Measurements from ENCODE around the gene CNIH3.
A peak's percentile ranks its signal among the peaks of the same experiment; 100 is the strongest.
"Not testable (repeated sequence)": the region's sequence is repeated elsewhere in the genome, so short reads cannot be mapped to it uniquely, and the experiment has no call there.

CNIH3 gene

GRCh38 chr1:224700918-224701531 lies 84.9 kb downstream of the CNIH3 start:
- H3K27ac ChIP-seq (ENCODE audit: low read depth, low read length) = no peak overlapping the region

DNA sequence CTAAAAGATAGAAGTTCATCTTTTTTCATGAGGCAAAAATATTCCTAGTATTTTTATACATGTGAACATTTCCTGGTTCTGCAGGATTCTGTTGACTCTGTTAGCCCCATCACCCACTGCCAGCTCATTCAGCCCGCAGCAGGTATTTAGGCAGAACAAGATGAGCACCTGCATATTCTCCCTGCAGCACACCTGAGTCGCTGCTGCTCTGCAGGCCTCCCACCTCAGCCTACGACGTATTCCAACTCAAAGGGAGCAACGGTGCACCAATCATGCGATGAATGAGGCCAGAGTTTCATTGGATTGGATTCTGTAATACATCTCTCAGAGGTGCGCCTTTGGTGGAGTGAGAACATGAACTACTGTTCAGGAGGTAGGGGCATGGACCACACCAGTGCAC lies 87.6 kb downstream of the CNIH3 start:
- H3K27me3 ChIP-seq (ENCODE audit: insufficient read depth, low read length) = no peaks in the 10 kb centered on the region

More at GRCh38 chr1:224700918-224701531, 84.9 kb downstream of the CNIH3 start:
- no peak overlapping the region for H3K4me3 ChIP-seq (ENCODE audit: low read depth, low read length)
- H2AFZ ChIP-seq (ENCODE audit: low read length, unreplicated experiment) = no peak overlapping the region
- no peaks in the 10 kb centered on the region for H3K79me2 ChIP-seq (ENCODE audit: control insufficient read depth, insufficient read depth, low read length, unreplicated experiment)
- H3K36me3 ChIP-seq (ENCODE audit: insufficient read depth, low read length) = no peaks in the 10 kb centered on the region
- H3K4me1 ChIP-seq (ENCODE audit: control insufficient read depth, insufficient read depth, low read length, unreplicated experiment) = peaks cover 10% of the 10 kb centered on the region
- H3K27me3 ChIP-seq (ENCODE audit: insufficient read depth, low read length) = no peaks in the 10 kb centered on the region

GRCh38 chr1:224704107-224704735 lies 88.1 kb downstream of the CNIH3 start:
- H3K4me1 ChIP-seq (ENCODE audit: control insufficient read depth, insufficient read depth, low read length, unreplicated experiment) = peaks cover 20% of the 10 kb centered on the region
- H2AFZ ChIP-seq (ENCODE audit: low read length, unreplicated experiment) = no peak overlapping the region
- no peaks in the 10 kb centered on the region for H3K27me3 ChIP-seq (ENCODE audit: insufficient read depth, low read length)
- H3K27ac ChIP-seq (ENCODE audit: low read depth, low read length) = no peak overlapping the region
- H3K36me3 ChIP-seq (ENCODE audit: insufficient read depth, low read length) = no peaks in the 10 kb centered on the region
- H3K4me3 ChIP-seq (ENCODE audit: low read depth, low read length) = no peak overlapping the region
- H3K79me2 ChIP-seq (ENCODE audit: control insufficient read depth, insufficient read depth, low read length, unreplicated experiment) = no peaks in the 10 kb centered on the region

More for the DNA sequence above, 87.6 kb downstream of the CNIH3 start:
- Histone ChIP-seq H3K79me2 (ENCODE audit: control insufficient read depth, insufficient read depth, low read length, unreplicated experiment) (no peaks in the 10 kb centered on the region), H3K36me3 (ENCODE audit: insufficient read depth, low read length) (no peaks in the 10 kb centered on the region), H3K4me3 (ENCODE audit: low read depth, low read length) (no peak overlapping the region), H3K27ac (ENCODE audit: low read depth, low read length) (no peak overlapping the region), H2AFZ (ENCODE audit: low read length, unreplicated experiment) (no peak overlapping the region), H3K4me1 (ENCODE audit: control insufficient read depth, insufficient read depth, low read length, unreplicated experiment) (peaks cover 15% of the 10 kb centered on the region)

DNA sequence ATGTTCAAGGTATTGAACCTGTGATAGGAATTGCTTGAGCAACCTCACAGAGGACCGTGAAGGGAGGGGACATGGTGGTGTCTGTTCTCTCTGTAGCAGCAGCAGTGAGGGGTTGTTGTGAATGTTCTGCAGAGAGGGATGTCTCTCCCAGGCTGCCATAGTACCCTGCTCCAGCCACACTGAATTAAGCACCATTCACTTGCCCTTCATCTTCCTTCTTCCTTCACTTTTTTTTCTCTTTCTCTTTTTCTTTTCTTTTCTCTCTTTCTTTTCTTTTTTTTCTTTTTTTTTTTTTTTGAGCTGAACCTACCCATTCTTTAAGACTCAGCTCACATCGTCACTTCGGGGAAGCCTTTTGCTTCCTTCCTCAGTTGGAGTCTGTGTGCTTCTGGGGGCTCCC lies 89.5 kb downstream of the CNIH3 start:
- Histone ChIP-seq H3K36me3 (ENCODE audit: insufficient read depth, low read length) (no peaks in the 10 kb centered on the region), H3K27ac (ENCODE audit: low read depth, low read length) (no peak overlapping the region), H3K4me1 (ENCODE audit: control insufficient read depth, insufficient read depth, low read length, unreplicated experiment) (peaks cover 24% of the 10 kb centered on the region), H3K79me2 (ENCODE audit: control insufficient read depth, insufficient read depth, low read length, unreplicated experiment) (no peaks in the 10 kb centered on the region), H3K4me3 (ENCODE audit: low read depth, low read length) (no peak overlapping the region), H3K27me3 (ENCODE audit: insufficient read depth, low read length) (no peaks in the 10 kb centered on the region), H2AFZ (ENCODE audit: low read length, unreplicated experiment) (no peak overlapping the region)

DNA sequence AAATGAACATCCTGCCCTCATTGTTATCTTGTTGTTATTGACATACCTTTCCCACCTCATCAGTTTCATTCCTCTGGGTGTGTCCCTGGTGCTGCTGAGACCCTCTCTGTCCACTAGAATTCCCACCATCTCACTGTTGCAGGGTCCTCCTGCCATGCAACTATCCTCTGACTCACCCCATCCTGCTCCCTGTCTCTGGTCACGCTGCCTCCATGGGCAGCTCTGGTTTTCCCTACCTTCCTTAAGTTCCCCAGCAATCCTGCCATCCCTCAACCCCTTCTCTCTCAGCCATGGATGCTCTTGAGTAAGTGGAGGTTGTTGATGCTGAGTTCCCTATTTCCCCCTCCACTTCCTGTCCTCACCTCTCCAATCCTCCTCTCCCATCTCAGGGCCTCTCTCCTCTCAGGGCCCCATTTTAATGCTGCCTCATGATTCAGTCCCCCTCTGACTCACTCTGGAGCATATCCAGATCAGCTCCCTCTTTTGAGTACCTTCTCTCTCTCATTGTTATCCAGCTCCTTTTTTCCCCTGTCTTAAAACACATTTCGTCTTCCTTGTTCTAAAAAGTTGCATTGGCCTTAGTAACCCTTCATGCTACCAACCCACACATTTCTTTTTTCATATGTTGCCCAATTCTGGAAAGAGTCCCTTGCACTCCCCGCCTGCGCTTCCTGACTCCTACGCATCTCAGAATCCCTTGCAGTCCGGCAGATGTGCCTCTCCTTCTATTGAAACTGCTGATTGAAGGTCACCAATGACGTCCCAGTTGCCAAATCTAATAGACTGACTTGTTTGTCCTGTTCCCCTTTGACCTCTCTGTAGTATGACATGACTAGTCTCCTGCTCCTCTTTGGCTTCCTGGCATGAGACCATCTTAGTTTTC lies 92.0 kb downstream of the CNIH3 start:
- Histone ChIP-seq H3K4me1 (ENCODE audit: control insufficient read depth, insufficient read depth, low read length, unreplicated experiment) (peaks cover 24% of the 10 kb centered on the region), H3K79me2 (ENCODE audit: control insufficient read depth, insufficient read depth, low read length, unreplicated experiment) (no peaks in the 10 kb centered on the region), H3K36me3 (ENCODE audit: insufficient read depth, low read length) (no peaks in the 10 kb centered on the region), H2AFZ (ENCODE audit: low read length, unreplicated experiment) (peak overlapping the region; percentile 11), H3K27me3 (ENCODE audit: insufficient read depth, low read length) (no peaks in the 10 kb centered on the region), H3K4me3 (ENCODE audit: low read depth, low read length) (no peak overlapping the region), H3K27ac (ENCODE audit: low read depth, low read length) (peak overlapping the region; percentile 90)

DNA sequence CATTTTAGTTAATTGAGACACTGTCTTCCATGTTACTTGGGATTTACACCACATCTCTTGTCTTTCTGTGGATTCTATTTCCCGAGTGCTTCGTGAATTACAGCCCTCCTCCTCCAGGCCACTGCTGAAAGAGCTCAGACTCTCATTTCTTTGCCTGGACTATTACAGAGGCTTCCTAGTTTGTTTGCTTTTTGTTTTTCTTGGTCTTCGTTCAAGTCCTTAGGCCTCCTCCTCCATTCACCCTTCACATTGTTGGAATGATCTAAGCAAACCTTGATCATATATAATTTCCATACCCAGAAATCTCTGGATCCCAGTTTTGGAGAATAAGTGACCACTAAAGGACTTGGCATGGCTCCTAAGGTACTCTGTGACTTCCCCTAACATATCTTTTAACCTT lies 94.1 kb downstream of the CNIH3 start:
- Histone ChIP-seq H3K36me3 (ENCODE audit: insufficient read depth, low read length) (no peaks in the 10 kb centered on the region), H3K79me2 (ENCODE audit: control insufficient read depth, insufficient read depth, low read length, unreplicated experiment) (no peaks in the 10 kb centered on the region), H3K27me3 (ENCODE audit: insufficient read depth, low read length) (no peaks in the 10 kb centered on the region), H3K4me1 (ENCODE audit: control insufficient read depth, insufficient read depth, low read length, unreplicated experiment) (peaks cover 24% of the 10 kb centered on the region), H3K27ac (ENCODE audit: low read depth, low read length) (no peak overlapping the region), H3K4me3 (ENCODE audit: low read depth, low read length) (no peak overlapping the region), H2AFZ (ENCODE audit: low read length, unreplicated experiment) (no peak overlapping the region)

DNA sequence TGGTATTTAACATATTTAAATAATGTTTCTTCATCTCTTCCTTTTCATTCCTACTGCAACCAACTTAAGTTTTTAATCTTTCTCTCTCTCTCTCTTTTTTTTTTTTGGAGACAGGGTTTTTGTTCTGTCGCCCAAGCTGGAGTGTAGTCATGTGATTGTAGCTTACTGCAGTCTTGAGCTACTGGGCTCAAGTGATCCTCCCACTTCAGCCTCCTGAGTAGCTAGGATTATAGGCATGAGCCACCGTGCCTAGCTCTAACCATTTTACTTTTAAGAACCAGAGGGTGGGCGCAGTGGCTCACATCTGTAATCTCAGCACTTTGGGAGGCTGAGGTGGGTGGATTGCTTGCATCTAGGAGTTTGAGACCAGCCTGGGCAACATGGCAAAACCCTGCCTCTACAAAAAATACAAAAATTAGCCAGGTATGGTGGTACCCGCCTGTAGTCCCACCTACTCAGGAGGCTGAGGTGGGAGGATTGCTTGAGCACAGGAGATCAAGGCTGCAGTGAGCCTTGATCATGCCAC lies 95.2 kb downstream of the CNIH3 start:
- H3K4me1 ChIP-seq (ENCODE audit: control insufficient read depth, insufficient read depth, low read length, unreplicated experiment) = peaks cover 24% of the 10 kb centered on the region
- not testable (repeated sequence) for H3K4me3 ChIP-seq (ENCODE audit: low read depth, low read length); H3K27ac ChIP-seq (ENCODE audit: low read depth, low read length); H3K79me2 ChIP-seq (ENCODE audit: control insufficient read depth, insufficient read depth, low read length, unreplicated experiment); H3K27me3 ChIP-seq (ENCODE audit: insufficient read depth, low read length); H2AFZ ChIP-seq (ENCODE audit: low read length, unreplicated experiment); H3K36me3 ChIP-seq (ENCODE audit: insufficient read depth, low read length)

- no peak overlapping the region for H3K4me3 ChIP-seq (ENCODE audit: low read depth, low read length)
- H3K27ac ChIP-seq (ENCODE audit: low read depth, low read length) = no peak overlapping the region
- H3K79me2 ChIP-seq (ENCODE audit: control insufficient read depth, insufficient read depth, low read length, unreplicated experiment) = no peaks in the 10 kb centered on the region
- peaks cover 24% of the 10 kb centered on the region for H3K4me1 ChIP-seq (ENCODE audit: control insufficient read depth, insufficient read depth, low read length, unreplicated experiment)
- no peaks in the 10 kb centered on the region for H3K36me3 ChIP-seq (ENCODE audit: insufficient read depth, low read length)
- H2AFZ ChIP-seq (ENCODE audit: low read length, unreplicated experiment) = no peak overlapping the region
- no peaks in the 10 kb centered on the region for H3K27me3 ChIP-seq (ENCODE audit: insufficient read depth, low read length)
Observed at GRCh38 chr1:224711876-224712275, 95.8 kb downstream of the CNIH3 start.

- Histone ChIP-seq H2AFZ (ENCODE audit: low read length, unreplicated experiment) (no peak overlapping the region), H3K4me3 (ENCODE audit: low read depth, low read length) (no peak overlapping the region), H3K79me2 (ENCODE audit: control insufficient read depth, insufficient read depth, low read length, unreplicated experiment) (no peaks in the 10 kb centered on the region), H3K4me1 (ENCODE audit: control insufficient read depth, insufficient read depth, low read length, unreplicated experiment) (peaks cover 14% of the 10 kb centered on the region), H3K27ac (ENCODE audit: low read depth, low read length) (no peak overlapping the region), H3K36me3 (ENCODE audit: insufficient read depth, low read length) (no peaks in the 10 kb centered on the region), H3K27me3 (ENCODE audit: insufficient read depth, low read length) (no peaks in the 10 kb centered on the region)
Observed at GRCh38 chr1:224713228-224713627, 97.1 kb downstream of the CNIH3 start.

GRCh38 chr1:224714553-224714952 lies 98.4 kb downstream of the CNIH3 start:
- Histone ChIP-seq H3K36me3 (ENCODE audit: insufficient read depth, low read length) (no peaks in the 10 kb centered on the region), H3K27ac (ENCODE audit: low read depth, low read length) (no peak overlapping the region), H3K79me2 (ENCODE audit: control insufficient read depth, insufficient read depth, low read length, unreplicated experiment) (no peaks in the 10 kb centered on the region), H2AFZ (ENCODE audit: low read length, unreplicated experiment) (no peak overlapping the region), H3K4me1 (ENCODE audit: control insufficient read depth, insufficient read depth, low read length, unreplicated experiment) (peaks cover under 1% of the 10 kb centered on the region), H3K4me3 (ENCODE audit: low read depth, low read length) (no peak overlapping the region), H3K27me3 (ENCODE audit: insufficient read depth, low read length) (no peaks in the 10 kb centered on the region)
